ENCODE results near the gene PKP2. TPM values are rescaled to one million over a fixed set of nuclear protein-coding genes. Genes with fewer than 3 reads are reported as not detected.
A peak's percentile ranks its signal among the peaks of the same experiment; 100 is the strongest.

PKP2 gene
- total RNA-seq, 2 experiments from 2014 or later, result 0.22 to 0.31 TPM

- TF ChIP-seq CTCF (IDR thresholded peaks at IDR 0.05), result no peak
- H3K4me3 ChIP-seq (ENCODE audit: low read length), result no peak overlapping the region
- no peak overlapping the region for H3K27ac Mint-ChIP-seq
- H3K27me3 Mint-ChIP-seq, result peaks cover 15% of the 10 kb centered on the region
- DNase-seq (peak in 1 of 14 experiments; percentile 7), ATAC-seq (ENCODE audit: poor library complexity) (no peak)
- H3K36me3 Mint-ChIP-seq (ENCODE audit: low read depth), result no peaks in the 10 kb centered on the region
- H3K4me1 ChIP-seq (ENCODE audit: insufficient read depth, low read length), result no peaks in the 10 kb centered on the region
- POLR2A ChIA-PET, result no interaction called here
- H3K9me3 Mint-ChIP-seq, result no peaks in the 10 kb centered on the region
- H3K9me3 ChIP-seq (ENCODE audit: control insufficient read depth in 1 of 2, insufficient read depth in 1 of 2, low read length in 2 of 2), result no peaks in the 10 kb centered on the region
- H3K36me3 ChIP-seq (ENCODE audit: insufficient read depth, low read length), result no peaks in the 10 kb centered on the region
- H3K27ac ChIP-seq (ENCODE audit: low read depth in 1 of 2, low read length in 2 of 2), result no peak overlapping the region
- intact Hi-C loops (cut with DNase I, micrococcal nuclease), result no loop called here
- CTCF ChIA-PET, result no interaction called here
- H3K27me3 ChIP-seq (ENCODE audit: control insufficient read depth in 1 of 2, insufficient read depth in 2 of 2, low read length in 2 of 2), result peaks cover 0 to 2% of the 10 kb centered on the region in 2 experiments
- no peak overlapping the region for H3K4me3 Mint-ChIP-seq
- H3K4me1 Mint-ChIP-seq (ENCODE audit: low read depth), result no peaks in the 10 kb centered on the region
Observed at GRCh38 chr12:32906399-32907165, 10.0 kb upstream of the PKP2 start.

DNA sequence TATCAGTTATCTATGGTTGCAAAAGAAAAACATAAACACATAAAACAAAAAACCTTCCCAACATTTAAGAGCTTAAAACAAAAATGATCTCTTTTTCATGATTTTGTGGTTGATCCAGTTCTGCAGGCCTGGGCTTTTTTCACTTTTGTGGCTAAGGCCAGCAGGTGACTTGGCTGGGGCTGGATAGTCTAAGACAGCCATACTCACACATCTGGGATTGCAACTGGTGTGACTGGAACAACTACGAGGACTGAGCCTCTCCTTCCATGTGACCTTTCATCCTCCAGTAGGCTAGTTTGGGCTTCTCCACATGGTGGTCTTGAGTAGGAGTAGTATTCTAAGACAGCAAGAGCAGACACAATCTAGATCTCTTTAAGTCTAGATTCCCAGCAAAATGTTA, 7.2 kb upstream of the PKP2 start:
- Mint-ChIP-seq H3K27me3 (peaks cover 29% of the 10 kb centered on the region), H3K27ac (no peak overlapping the region), H3K36me3 (ENCODE audit: low read depth) (no peaks in the 10 kb centered on the region), H3K4me1 (ENCODE audit: low read depth) (no peaks in the 10 kb centered on the region), H3K9me3 (no peaks in the 10 kb centered on the region), H3K4me3 (no peak overlapping the region)
- DNase-seq (no peak), ATAC-seq (ENCODE audit: poor library complexity) (no peak)
- H3K27me3 ChIP-seq (ENCODE audit: control insufficient read depth in 1 of 2, insufficient read depth in 2 of 2, low read length in 2 of 2), result peaks cover 0 to 6% of the 10 kb centered on the region in 2 experiments
- H3K9me3 ChIP-seq (ENCODE audit: control insufficient read depth in 1 of 2, insufficient read depth in 1 of 2, low read length in 2 of 2), result no peaks in the 10 kb centered on the region
- no peaks in the 10 kb centered on the region for H3K4me1 ChIP-seq (ENCODE audit: insufficient read depth, low read length)
- CTCF ChIA-PET, result no interaction called here
- H3K27ac ChIP-seq (ENCODE audit: low read depth in 1 of 2, low read length in 2 of 2), result no peak overlapping the region
- TF ChIP-seq CTCF (IDR thresholded peaks at IDR 0.05), result no peak
- intact Hi-C loops (cut with DNase I, micrococcal nuclease), result no loop called here
- H3K36me3 ChIP-seq (ENCODE audit: insufficient read depth, low read length), result no peaks in the 10 kb centered on the region
- POLR2A ChIA-PET, result no interaction called here
- H3K4me3 ChIP-seq (ENCODE audit: low read length), result no peak overlapping the region

GRCh38 chr12:32903318-32903717, 6.7 kb upstream of the PKP2 start:
- Mint-ChIP-seq H3K27me3 (peaks cover 33% of the 10 kb centered on the region), H3K4me3 (no peak overlapping the region), H3K36me3 (ENCODE audit: low read depth) (no peaks in the 10 kb centered on the region), H3K4me1 (ENCODE audit: low read depth) (no peaks in the 10 kb centered on the region), H3K9me3 (no peaks in the 10 kb centered on the region), H3K27ac (no peak overlapping the region)
- ChIA-PET POLR2A (no interaction called here), CTCF (no interaction called here)
- no peak for ATAC-seq (ENCODE audit: poor library complexity)
- H3K4me3 ChIP-seq (ENCODE audit: low read length), result no peak overlapping the region
- H3K27ac ChIP-seq (ENCODE audit: low read depth in 1 of 2, low read length in 2 of 2), result no peak overlapping the region
- no peaks in the 10 kb centered on the region for H3K4me1 ChIP-seq (ENCODE audit: insufficient read depth, low read length)
- H3K36me3 ChIP-seq (ENCODE audit: insufficient read depth, low read length), result no peaks in the 10 kb centered on the region
- TF ChIP-seq CTCF (IDR thresholded peaks at IDR 0.05), result no peak
- intact Hi-C loops (cut with DNase I, micrococcal nuclease), result no loop called here
- H3K27me3 ChIP-seq (ENCODE audit: control insufficient read depth in 1 of 2, insufficient read depth in 2 of 2, low read length in 2 of 2), result peaks cover 0 to 11% of the 10 kb centered on the region in 2 experiments
- no peak for DNase-seq
- no peaks in the 10 kb centered on the region for H3K9me3 ChIP-seq (ENCODE audit: control insufficient read depth in 1 of 2, insufficient read depth in 1 of 2, low read length in 2 of 2)

All from CD4-positive, alpha-beta T cell (primary cell).